PFSK-1 (cell line): ENCODE measurements around the gene RALB.

Source experiments
- FOXP2 ChIP-seq: optimal IDR thresholded peaks from 2 replicates; pipeline ENCODE3; 2011; ENCODE audit warnings: borderline replicate concordance, control low read depth, inconsistent platforms; ENCODE audit not compliant: insufficient read depth; ENCODE audit errors: extremely low read length, extremely low read depth
- POLR2AphosphoS5 ChIP-seq: IDR thresholded peaks from 2 replicates; pipeline ENCODE4 v1.6.1; 2012; ENCODE audit warnings: low read depth, mild to moderate bottlenecking, control low read depth, low read length, moderate library complexity
- REST ChIP-seq, 2 experiments: IDR thresholded peaks; 2 replicates each; pipeline versions ENCODE4 v1.6.1 to v1.8.0; 2011 to 2012; ENCODE audit warnings: low read depth in 2 of 2, low read length in 2 of 2, control low read depth in 1 of 2, inconsistent platforms in 1 of 2, mild to moderate bottlenecking in 1 of 2, moderate library complexity in 1 of 2; ENCODE audit not compliant: insufficient read depth in 1 of 2
- SIN3A ChIP-seq: IDR thresholded peaks from 2 replicates; pipeline ENCODE4 v1.6.1; 2012; ENCODE audit warnings: mild to moderate bottlenecking, low read length, moderate library complexity, borderline replicate concordance; ENCODE audit not compliant: insufficient read depth
- TAF1 ChIP-seq: IDR thresholded peaks from 2 replicates; pipeline ENCODE4 v1.6.1; 2012; ENCODE audit warnings: low read length, control low read depth, borderline replicate concordance; ENCODE audit not compliant: insufficient read depth

Gene RALB

DNA sequence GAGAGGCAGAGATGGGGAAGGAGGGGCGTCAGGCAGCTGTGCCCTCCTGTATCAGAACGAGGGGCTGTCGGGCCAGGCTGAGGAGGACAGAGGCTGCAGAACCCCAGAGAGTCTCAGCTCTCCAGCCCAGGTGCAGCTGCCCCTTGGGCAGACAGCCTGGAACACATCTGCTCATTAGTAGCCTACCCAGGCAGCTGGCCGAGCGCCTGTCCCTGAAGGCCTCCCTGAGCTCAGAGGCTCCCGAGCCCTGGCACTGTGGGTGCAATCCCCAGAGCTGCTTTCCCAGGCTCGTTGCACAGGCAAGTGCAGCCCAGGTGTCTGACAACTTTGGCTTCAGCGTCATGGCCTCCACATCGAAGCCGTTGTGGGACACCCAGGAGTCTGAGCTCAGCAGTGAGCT, 16.3 kb upstream of the RALB start:
- TF ChIP-seq FOXP2 (no peak), TAF1 (no peak), POLR2AphosphoS5 (no peak), SIN3A (no peak), REST (IDR thresholded peaks at IDR 0.05; ENCODE audit: insufficient read depth in 1 of 2, low read depth in 2 of 2, low read length in 2 of 2) (no peak)

DNA sequence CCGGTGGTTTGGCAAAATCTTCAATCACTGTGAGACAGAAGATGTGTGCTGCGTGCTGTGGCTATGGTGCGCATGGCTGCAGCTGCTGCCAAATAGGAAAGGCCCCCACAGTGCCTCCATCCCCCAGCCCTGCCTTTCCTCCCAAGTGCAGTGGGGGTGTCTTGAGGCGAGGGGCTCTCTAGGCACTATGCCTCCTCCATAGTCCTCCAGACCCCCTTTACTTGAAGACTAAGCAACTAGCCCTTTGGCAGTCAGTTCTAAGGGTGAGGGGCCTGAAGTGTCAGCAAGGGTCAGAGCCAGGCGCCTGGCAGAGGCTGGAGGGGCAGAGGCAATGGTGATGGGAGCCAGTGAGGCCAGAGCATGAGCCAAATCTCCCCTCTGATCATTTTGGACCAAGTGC, 15.9 kb upstream of the RALB start:
- no peak for TF ChIP-seq REST (IDR thresholded peaks at IDR 0.05; ENCODE audit: insufficient read depth in 1 of 2, low read depth in 2 of 2, low read length in 2 of 2)

GRCh38 chr2:120237491-120237902, 15.2 kb upstream of the RALB start:
- TF ChIP-seq TAF1 = no peak
- TF ChIP-seq FOXP2 = no peak
- no peak for TF ChIP-seq POLR2AphosphoS5

DNA sequence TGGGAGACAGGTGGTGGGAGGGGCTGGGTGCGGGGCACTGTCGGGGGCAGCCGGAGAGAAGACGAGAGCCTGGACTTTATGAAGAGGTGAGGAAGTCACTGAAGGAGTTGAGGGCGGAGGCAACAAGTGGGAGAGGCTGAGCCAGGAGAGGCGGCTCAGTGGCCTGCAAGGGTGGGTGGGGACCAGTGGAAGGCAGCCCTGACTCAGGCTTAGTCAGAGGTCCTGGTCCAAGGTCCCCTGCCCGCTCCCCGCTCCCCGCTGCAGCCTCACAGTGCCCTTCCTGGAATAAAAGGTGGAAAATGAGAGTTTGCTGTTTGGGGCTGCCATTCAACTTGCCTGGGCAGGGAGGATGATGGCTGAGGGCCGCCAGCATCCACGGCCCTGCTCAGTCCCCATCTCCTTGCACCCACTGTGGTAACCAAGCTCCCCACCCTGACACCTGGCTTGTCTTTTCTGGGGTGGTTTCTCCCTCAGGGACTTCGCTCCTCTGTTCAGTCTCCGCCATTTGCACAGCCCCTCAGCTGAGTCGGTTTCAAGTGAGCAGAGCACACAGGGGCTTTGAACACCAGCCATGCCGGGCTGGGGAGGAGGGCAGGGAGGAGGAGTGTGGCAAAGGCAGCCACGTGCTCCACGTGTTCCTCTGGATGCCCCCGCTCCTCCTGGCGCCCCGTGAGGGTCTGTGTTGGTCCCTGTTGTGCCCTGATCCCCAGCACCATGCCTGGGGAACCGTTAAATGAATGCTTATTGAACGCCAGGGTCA, 13.7 kb upstream of the RALB start:
- TF ChIP-seq POLR2AphosphoS5 = no peak
- no peak for TF ChIP-seq TAF1
- no peak for TF ChIP-seq SIN3A
- TF ChIP-seq REST (IDR thresholded peaks at IDR 0.05; ENCODE audit: insufficient read depth in 1 of 2, low read depth in 2 of 2, low read length in 2 of 2) = no peak
- TF ChIP-seq FOXP2 = no peak

DNA sequence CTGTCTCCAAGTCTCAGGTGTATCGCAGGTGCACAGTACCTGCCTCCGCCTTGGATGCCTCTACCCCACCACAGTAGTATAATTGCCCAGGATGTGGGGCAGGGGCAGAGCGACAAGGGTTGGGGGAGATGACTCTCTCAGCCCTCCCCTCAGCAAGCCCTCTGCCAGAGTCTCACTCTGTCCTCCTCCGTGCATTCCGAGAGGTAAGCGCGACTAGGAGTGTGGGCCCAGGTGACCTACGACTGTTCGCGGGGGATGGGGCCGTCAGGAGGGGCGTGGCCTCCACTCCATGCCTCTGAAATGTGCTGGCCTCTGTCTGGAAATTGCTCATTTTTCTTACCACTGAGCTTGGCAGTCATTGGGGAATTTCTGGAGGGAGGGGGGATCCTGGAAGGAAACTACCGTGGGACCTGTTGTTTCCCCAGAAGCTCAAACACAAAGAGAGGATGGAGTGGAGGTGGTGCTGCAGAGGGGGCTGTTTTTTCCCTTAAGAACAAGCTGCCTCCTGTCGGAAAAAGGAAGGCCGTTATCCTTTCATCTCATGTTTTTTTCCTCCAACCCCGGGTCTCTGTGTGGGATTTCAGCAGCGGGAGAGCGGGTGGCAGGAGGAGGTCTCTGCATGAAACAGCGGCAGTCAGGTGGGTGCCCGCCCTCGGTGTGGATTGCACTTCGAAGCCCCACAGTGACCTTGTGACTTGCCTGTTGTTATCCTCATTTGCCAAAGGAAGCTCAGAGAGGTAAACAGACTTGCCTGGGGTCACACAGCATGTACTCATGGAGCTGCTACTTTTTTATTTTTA, 13.0 kb upstream of the RALB start:
- TF ChIP-seq FOXP2 (no peak), SIN3A (no peak), TAF1 (no peak), REST (IDR thresholded peaks at IDR 0.05; ENCODE audit: insufficient read depth in 1 of 2, low read depth in 2 of 2, low read length in 2 of 2) (no peak), POLR2AphosphoS5 (no peak)
